LHCN-M2 (cell line): ENCODE results near the gene LRCOL1. TPM values are rescaled to one million over a fixed set of nuclear protein-coding genes. Genes with fewer than 3 reads are reported as not detected.
A peak's percentile ranks its signal among the peaks of the same experiment; 100 is the strongest.

Source experiments
- DNase-seq: peaks from one replicate; pipeline ENCODE4 v3.0.0-alpha.2; 2012; ENCODE audit warnings: low read depth
- total RNA-seq: library from RNA; depleted of rRNA; stranded (reverse); fragments of >200 nt; gene quantifications from 2 replicates; pipeline ENCODE4 v1.2.3, GENCODE V29; 2014

The LRCOL1 gene
- total RNA-seq, 1 experiment from 2014 or later: not detected

DNA sequence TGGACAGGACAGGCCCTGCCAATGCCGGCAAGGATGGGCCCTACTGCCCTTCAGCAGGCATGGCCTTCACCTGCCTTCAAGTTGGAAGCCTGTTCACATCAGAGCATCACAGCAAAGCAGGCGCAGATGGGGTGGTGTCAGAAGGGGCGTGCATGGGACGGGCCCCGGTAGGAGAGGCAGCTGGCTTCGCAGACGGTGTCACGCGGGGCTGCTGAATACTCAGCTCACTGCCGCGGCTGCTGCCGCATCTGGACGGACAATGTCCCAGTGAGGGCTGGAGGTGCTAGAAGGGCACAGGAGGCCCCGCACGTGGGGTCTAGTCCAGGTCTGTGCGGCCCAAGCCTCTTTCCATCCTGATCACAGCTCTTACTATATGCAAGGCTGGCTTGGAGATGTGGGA lies 42.1 kb downstream of the LRCOL1 start:
- no peak for DNase-seq

DNA sequence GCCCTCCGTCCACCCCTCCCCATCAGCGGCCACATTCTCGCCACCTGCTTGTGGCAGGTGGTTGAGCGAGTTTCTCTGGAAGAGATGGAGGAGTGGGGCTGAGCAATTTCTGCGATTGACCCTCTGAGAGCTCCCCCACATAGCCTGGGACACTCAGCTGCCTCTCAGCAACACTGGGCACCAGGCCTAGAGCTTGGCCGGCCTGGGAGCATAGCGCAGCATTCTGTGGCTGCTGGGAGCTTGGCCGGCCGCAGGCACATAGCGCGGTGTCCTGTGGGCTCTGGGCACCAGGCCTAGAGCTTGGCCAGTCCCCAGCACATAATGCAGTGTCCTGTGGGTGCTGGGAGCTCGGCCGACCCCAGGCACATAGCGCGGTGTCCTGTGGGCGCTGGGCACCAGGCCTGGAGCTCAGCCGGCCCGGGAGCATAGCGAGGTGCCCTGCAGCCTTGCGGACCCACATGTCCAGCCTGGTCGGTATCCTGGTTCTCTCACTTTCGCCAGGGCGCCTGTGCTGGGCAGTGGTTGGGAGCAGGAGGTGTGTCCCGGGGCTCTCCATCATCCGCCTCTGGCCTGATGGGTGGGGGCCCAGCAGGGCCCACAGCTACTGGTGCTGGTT lies 43.8 kb downstream of the LRCOL1 start:
- no peak for DNase-seq

- no peak for DNase-seq
Observed at GRCh38 chr12:132565365-132565764, 45.0 kb downstream of the LRCOL1 start.

GRCh38 chr12:132563911-132564310 lies 46.5 kb downstream of the LRCOL1 start:
- DNase-seq: no peak

GRCh38 chr12:132562489-132563021 lies 47.8 kb downstream of the LRCOL1 start:
- DNase-seq: no peak

- no peak for DNase-seq
Observed at GRCh38 chr12:132561427-132562156, 48.8 kb downstream of the LRCOL1 start.

DNA sequence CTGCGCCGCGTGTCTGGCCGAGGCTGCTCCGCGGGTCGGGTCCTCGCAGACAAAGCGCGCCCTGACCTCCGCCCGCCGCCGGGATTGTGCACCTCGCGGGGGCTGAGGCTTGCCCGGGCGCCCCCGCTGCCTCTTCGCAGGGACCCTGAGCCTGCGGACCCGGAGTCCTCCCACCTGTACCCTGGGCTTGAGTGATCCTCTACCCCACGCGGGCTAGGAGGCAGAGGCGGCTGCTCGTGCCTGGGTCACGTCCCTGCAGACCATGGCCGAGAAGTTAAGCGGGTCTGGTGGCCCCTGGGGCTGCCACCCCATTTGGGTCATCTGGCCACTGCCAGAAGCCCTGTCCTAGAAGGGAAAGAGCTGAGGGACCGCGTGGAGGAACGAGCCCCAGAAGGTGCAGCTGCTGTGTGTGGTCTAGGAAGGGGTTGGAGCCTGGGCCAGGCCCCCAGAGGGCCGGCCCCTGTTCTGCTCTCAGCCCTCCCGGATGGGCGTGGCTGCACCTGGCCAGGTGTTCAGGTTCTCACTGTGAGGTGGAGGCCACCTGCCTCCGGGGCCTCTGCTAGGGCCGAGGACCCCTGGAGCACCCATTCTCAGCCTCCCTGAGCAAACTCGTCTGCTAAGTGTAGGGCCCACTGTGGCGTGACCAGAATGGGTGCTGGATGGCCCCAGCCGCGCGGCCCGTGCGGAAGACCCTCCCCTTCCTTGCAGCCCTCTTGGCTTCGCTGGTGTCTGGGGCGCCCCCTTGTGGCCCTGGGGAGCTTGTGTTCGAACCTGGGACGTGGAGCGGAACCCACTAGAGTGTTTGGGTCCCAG lies 49.6 kb downstream of the LRCOL1 start:
- DNase-seq: peak; percentile 27

DNA sequence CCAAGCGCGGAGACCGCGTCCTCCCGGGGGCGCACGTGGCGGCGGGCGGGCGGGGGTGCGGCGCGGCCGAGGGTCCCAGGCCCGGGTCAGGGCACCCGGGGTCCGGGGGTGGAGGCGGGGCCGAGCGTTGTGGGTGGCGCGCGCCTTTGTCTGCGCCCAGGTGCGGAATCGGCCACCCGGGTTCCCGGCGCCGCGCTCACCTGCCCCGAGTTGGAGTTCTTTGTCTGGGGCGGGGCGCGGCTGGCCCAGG lies 50.1 kb downstream of the LRCOL1 start:
- DNase-seq: no peak

- DNase-seq: peak; percentile 19
Observed at GRCh38 chr12:132559652-132560363, 50.6 kb downstream of the LRCOL1 start.

DNA sequence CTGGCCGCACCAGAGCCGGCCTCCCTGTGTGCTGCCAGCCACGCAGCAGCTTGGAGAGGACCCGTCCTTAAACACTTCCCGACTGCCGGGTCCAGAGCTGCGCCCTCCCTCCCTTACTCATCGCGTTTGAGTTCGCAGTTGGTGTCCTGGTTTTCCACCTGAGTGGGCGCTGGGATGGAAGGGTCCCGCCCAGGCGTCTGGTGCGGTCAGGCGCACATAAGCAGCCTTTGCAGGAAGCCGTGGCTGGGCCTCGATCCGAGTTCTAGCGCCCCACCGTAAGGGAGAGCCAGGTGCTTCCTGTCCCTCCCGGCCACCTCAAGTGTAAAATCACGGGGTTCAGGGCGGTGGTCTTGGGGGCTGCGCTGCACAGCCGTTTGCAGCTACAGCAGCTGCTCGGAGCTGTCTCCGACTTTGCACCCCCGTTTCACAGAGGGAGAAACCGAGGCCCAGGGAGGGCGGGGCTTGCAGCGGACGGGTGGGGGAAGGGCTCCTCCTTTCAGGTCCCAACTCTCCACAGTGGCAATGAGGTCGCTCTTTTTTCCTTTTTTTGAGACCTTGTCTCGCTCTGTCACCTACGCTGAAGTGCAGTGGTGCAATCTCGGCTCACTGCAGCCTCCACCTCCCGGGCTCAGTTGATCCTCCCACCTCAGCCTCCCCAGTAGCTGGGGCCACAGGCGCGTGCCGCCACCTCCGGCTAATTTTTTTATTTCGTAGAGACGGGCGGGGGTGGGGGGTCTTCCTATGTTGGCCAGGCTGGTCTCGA lies 51.3 kb downstream of the LRCOL1 start:
- DNase-seq: no peak

DNA sequence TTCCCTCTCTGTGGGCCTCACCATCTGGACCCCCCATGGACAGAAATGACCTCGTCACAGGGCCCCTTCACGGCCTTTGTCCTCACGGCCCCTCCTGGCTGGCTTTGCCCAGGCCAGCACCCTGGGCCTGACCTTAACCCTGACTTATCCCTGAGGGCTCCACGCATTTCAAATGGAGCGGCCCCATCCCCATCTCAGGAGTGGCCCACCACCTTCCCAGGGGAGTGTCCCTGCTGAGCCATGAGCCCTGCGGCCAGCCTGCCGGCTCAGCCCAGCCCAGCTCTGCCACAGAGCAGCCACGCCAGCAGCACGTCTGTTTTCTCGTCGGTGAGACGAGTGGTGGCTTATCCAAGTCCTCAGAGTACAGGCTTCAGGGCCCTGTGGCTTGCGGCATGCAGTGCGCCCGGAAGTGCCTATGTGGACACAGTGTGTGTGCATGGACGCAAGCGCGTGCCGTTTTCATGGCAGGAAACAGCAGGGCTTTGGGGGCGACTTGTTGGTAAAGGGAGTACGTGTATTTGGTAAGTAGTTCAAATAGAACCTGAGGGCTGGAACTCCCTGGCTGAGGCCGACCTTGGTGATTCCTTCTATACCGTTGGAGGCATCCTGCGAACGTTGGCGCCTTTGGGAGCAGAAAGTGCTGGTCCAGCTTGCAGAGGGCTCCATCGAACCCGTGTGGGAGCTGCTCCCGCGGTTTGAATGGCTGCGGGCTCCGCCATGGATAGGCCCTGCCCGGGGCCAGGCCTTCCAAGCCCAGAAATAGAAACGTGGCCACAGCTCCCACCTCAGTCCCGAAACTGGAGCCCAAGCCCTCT lies 52.1 kb downstream of the LRCOL1 start:
- no peak for DNase-seq

DNA sequence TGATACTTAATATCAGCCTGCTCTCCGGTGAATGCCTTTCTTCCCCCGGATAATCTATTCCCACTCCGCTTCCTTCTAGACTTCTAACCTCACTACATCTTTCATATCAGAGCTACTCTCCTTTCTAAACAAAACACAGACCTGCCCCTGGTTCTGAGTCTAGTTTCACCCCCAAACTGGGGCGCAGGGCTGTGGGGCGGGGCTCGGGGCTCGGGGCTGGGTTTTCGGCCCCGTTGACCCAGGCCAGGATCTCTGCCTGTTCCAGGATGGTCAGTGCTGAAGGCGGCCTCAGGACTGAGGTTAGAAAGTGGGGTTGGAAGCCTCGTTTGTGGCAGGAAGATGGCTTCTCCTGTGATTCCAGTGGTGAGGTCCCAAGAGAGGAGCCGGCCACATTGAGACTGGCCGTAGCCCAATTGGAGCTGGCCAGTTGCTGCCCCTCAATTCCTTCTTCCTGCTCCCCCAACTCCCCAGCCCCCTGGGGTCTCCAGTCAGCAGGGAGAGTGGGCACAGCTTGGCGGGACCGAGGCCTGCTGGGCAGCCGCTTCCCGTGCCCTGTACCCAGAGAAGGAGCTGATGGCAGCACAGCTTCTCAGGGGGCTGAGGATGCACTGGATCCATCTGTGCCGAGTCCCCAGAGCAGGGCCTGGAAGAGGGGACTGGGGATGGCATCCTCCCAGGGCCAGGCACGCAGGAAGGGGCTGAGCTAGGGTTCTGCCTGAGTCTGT lies 52.9 kb downstream of the LRCOL1 start:
- no peak for DNase-seq

DNA sequence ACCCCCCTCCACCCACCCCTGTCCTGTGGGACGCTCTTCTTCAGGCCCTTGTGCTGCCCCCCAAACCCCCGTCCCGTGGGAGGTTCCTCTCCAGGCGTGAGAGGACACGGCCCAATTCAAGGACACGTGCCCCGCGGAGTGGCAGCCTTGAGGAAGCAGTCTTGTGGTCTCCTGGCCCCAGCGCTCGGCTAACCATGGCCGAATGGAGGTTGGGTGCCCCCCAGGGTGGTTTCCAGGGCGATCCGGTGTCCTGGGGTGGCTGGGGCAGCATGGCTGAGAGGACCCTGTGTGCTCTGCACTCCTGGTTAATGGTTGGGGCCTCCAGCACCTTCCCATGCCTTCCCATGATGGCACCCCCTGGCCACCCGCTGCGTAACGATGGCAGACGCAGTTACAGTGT lies 53.6 kb downstream of the LRCOL1 start:
- no peak for DNase-seq

- no peak for DNase-seq
Observed at GRCh38 chr12:132556216-132556615, 54.2 kb downstream of the LRCOL1 start.

DNA sequence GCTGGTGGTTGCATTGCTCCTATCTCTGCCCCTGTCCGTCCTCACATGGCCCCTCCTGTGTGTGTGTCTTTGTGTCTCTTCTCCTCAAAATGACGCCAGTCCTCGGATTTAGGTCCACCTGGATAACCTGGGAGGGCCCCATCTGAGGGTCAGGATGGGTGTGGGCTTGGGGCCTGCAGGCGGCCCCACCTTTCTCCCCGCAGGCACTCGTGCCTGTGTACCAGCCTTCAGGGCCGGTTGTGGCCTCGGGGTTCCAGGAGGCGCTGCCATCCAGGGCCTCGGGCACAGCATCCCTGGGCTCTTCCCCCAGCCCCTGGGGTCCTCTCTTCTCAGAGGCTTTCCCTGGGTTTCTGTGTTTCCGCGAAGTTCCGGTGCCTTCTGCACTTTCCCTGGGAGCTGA lies 54.7 kb downstream of the LRCOL1 start:
- DNase-seq: no peak

- no peak for DNase-seq
Observed at GRCh38 chr12:132554845-132555630, 55.3 kb downstream of the LRCOL1 start.
